D721Med (cell line): Measurements from ENCODE around the gene LRWD1.
"Not testable (repeated sequence)": the region's sequence is repeated elsewhere in the genome, so short reads cannot be mapped to it uniquely, and the experiment has no call there.

ENCODE experiments used
- DNase-seq: peaks from one replicate; pipeline ENCODE4 v3.0.0; 2011; ENCODE audit warnings: low spot score; ENCODE audit not compliant: insufficient read length
- FAIRE-seq: peaks from 2 replicates; lab custom pipeline; 2011; peaks lifted over from hg19 to GRCh38; lab: Jason Lieb, UNC

The LRWD1 gene

GRCh38 chr7:102507410-102508088 is 42.8 kb downstream of the LRWD1 start:
- DNase-seq, FAIRE-seq: not testable (repeated sequence)

GRCh38 chr7:102510575-102510974 is 45.8 kb downstream of the LRWD1 start:
- not testable (repeated sequence) for FAIRE-seq, DNase-seq

- FAIRE-seq, DNase-seq: not testable (repeated sequence)
These were observed 47.2 kb downstream of the LRWD1 start for GRCh38 chr7:102511860-102512522.

- not testable (repeated sequence) for DNase-seq, FAIRE-seq
These were observed 47.9 kb downstream of the LRWD1 start for GRCh38 chr7:102512642-102513221.

GRCh38 chr7:102514881-102515721 is 50.3 kb downstream of the LRWD1 start:
- not testable (repeated sequence) for DNase-seq, FAIRE-seq

- FAIRE-seq, DNase-seq: not testable (repeated sequence)
These were observed 51.1 kb downstream of the LRWD1 start for GRCh38 chr7:102515889-102516288.

GRCh38 chr7:102516951-102517350 is 52.2 kb downstream of the LRWD1 start:
- not testable (repeated sequence) for FAIRE-seq, DNase-seq

GRCh38 chr7:102517550-102518147 is 52.9 kb downstream of the LRWD1 start, which contains the start of gene RASA4B:
Gene RASA4B (minus strand): TSS chr7:102517777. CDS start chr7:102517710, 67 bp downstream.
- not testable (repeated sequence) for DNase-seq, FAIRE-seq

- not testable (repeated sequence) for DNase-seq, FAIRE-seq
These were observed 56.0 kb downstream of the LRWD1 start for GRCh38 chr7:102520797-102521196.
